GM12801 (cell line): Measurements from ENCODE around the gene RCN1.

ENCODE experiments used
- CTCF ChIP-seq: IDR thresholded peaks from one replicate; pipeline ENCODE4 v1.5.1; 2011; ENCODE audit warnings: control low read depth; ENCODE audit not compliant: insufficient read length; ENCODE audit errors: extremely low read depth

RCN1 gene

GRCh38 chr11:32138902-32139301, 48.0 kb downstream of the RCN1 start:
- TF ChIP-seq CTCF = no peak

- TF ChIP-seq CTCF = no peak
These were observed 49.1 kb downstream of the RCN1 start for GRCh38 chr11:32139896-32140520.

GRCh38 chr11:32141745-32142546, 51.1 kb downstream of the RCN1 start:
- no peak for TF ChIP-seq CTCF

GRCh38 chr11:32143378-32143777, 52.5 kb downstream of the RCN1 start:
- no peak for TF ChIP-seq CTCF

- no peak for TF ChIP-seq CTCF
These were observed 54.4 kb downstream of the RCN1 start for GRCh38 chr11:32145282-32145681.

GRCh38 chr11:32148895-32149294, 58.0 kb downstream of the RCN1 start:
- TF ChIP-seq CTCF = no peak

- no peak for TF ChIP-seq CTCF
These were observed 58.9 kb downstream of the RCN1 start for GRCh38 chr11:32149748-32150147.
